Coronary artery (tissue), 2 donors: ENCODE measurements around the gene AS3MT.

Experiments
- DNase-seq: peaks from one replicate; pipeline ENCODE4 v3.0.0-alpha.2; 2017; ENCODE audit warnings: low spot score
- H3K27ac ChIP-seq, 2 donors: fragments of 200-600 bp; sonication (generic); one replicate each; pipeline ENCODE4 v1.5.1; 2016 to 2019
- H3K4me3 ChIP-seq: fragments of 200-600 bp; sonication (generic); 2 replicates; pipeline ENCODE4 v1.5.1; 2016; ENCODE audit warnings: mild to moderate bottlenecking, moderate library complexity
- TF ChIP-seq, protein P1 (sequence below): fragments of 200-600 bp; sonication (generic); IDR thresholded peaks from one replicate; pipeline ENCODE4 v1.5.1; 2019; ENCODE audit warnings: antibody characterized with exemption

The AS3MT gene

DNA sequence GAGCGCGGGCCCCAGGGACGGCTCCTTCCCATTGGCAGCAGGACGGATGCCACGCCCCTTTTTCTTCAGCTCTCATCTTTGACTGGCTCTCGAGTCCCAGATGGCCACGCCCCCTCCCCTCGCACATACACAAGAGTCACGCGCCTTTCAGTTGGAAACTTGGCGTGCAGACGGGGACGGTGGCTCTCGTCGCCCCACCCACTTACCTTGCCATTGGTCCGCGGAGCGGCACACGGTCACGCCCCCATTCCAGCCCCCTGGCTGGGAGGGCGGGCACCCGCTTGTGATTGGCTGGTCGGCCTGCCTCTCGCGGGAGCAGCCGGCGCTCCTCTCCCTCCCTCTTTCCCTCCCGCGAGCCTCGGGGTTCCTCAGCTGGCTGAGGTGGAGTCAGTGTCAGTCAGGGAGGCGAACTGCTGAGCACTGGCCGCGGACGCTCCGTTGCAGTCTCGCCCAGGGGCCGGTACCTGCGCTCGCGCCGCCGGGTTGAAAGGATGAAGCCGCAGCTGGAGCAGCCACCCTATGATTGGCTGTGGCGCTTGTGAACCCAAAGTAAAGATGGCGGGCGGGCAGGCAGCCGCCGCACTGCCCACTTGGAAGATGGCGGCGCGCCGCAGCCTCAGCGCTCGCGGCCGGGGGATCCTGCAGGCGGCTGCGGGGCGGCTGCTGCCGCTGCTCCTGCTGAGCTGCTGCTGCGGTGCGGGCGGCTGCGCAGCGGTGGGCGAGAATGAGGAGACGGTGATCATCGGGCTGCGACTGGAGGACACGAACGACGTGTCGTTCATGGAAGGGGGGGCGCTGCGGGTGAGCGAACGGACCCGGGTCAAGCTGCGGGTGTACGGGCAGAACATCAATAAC is 48.9 kb downstream of the AS3MT start, which contains the start of gene CNNM2:
Gene CNNM2 (plus strand): TSS at position 333 of the 855 bp plus-strand sequence. CDS start 187 bp downstream, at position 520.
- TF ChIP-seq, protein P1, sequence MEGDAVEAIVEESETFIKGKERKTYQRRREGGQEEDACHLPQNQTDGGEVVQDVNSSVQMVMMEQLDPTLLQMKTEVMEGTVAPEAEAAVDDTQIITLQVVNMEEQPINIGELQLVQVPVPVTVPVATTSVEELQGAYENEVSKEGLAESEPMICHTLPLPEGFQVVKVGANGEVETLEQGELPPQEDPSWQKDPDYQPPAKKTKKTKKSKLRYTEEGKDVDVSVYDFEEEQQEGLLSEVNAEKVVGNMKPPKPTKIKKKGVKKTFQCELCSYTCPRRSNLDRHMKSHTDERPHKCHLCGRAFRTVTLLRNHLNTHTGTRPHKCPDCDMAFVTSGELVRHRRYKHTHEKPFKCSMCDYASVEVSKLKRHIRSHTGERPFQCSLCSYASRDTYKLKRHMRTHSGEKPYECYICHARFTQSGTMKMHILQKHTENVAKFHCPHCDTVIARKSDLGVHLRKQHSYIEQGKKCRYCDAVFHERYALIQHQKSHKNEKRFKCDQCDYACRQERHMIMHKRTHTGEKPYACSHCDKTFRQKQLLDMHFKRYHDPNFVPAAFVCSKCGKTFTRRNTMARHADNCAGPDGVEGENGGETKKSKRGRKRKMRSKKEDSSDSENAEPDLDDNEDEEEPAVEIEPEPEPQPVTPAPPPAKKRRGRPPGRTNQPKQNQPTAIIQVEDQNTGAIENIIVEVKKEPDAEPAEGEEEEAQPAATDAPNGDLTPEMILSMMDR: no peak
- peak; percentile 100 for DNase-seq
- H3K4me3 ChIP-seq: peak within 1 kb of the TSS; percentile 96
- H3K27ac ChIP-seq: peak within 1 kb of the TSS; percentile 80 to 94

DNA sequence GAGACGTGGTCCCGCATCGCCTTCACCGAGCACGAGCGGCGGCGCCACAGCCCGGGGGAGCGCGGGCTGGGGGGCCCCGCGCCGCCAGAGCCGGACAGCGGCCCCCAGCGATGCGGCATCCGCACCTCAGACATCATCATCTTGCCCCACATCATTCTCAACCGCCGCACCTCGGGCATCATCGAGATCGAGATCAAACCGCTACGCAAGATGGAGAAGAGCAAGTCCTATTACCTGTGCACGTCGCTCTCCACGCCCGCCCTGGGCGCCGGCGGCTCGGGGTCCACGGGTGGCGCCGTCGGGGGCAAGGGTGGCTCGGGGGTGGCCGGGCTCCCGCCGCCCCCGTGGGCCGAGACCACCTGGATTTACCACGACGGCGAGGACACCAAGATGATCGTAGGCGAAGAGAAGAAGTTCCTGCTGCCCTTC is 49.6 kb downstream of the AS3MT start:
- TF ChIP-seq, protein P1: no peak
- H3K27ac ChIP-seq: peak overlapping the region; percentile 80 to 94
- DNase-seq: no peak

DNA sequence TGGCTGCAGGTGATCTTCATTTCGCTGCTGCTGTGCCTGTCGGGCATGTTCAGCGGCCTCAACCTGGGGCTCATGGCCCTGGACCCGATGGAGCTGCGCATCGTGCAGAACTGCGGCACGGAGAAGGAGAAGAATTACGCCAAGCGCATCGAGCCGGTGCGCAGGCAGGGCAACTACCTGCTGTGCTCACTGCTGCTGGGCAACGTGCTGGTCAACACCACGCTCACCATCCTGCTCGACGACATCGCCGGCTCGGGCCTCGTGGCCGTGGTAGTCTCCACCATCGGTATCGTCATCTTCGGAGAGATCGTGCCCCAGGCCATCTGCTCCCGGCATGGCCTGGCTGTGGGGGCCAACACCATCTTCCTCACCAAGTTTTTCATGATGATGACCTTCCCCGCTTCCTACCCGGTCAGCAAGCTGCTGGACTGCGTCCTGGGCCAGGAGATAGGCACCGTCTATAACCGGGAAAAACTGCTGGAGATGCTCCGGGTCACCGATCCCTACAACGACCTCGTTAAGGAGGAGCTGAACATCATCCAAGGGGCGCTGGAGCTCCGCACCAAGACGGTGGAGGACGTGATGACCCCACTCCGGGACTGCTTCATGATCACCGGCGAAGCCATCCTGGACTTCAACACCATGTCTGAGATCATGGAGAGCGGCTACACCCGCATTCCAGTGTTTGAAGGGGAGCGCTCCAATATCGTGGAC is 50.1 kb downstream of the AS3MT start:
- TF ChIP-seq, protein P1: no peak
- Histone ChIP-seq H3K4me3 (peak overlapping the region; percentile 96), H3K27ac (peak overlapping the region; percentile 80 to 94)
- peak; percentile 81 for DNase-seq

More for the DNA sequence above, 49.6 kb downstream of the AS3MT start:
- H3K4me3 ChIP-seq: peak overlapping the region; percentile 96

DNA sequence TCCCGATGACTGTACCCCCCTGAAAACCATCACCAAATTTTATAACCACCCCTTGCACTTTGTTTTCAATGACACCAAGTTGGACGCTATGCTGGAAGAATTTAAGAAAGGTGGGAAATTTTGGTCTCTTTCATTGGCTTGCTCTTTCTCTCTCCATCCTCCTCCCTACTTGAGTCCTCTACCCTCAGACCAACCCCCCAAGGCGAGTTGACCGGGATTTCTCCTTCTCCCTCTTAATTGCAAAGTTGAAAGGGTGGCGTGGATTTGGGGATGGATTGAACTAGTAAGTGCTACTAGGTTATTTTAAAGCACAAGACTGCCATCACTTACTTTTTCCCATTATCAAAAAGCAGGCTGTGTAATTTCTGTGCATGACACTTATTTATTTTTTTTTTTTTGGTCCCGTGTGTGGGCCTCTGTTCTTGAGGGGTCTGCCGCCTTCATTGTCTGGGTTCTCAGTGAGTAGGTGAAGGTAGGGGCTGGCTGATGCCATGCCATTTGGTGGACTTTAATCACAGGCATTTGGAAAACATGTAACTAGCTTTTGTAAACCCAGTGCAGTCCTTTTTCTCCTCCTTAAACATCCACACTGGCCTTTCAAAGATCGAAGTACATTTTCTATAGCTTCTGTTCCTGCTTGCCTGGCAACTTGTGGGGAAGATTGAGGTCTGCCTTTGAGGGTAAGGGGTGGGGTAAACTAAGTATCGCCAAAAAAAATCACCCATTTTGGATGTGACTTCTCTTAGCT is 50.9 kb downstream of the AS3MT start:
- Histone ChIP-seq H3K27ac (peak overlapping the region in 1 of 2 donors; percentile 94), H3K4me3 (peak overlapping the region; percentile 96)
- DNase-seq: no peak
- TF ChIP-seq, protein P1: no peak

DNA sequence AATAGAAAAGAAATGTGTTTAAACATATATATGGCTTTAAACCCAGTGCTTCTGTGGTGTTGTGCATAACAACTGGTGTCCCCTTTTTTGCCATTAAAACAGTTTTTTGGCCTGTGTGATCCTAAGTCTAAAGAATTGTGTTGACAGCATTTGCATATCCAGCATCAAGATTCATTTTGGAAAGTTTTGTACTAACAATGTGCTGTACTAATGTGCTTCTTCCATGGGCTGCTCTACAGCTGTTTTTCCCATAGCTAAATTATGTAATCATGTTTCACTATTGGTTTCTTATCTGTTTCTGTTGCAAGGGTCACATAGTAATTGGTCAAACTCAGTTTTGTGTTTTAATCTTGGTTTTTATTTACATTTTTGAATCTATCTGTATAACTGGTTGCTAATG is 54.3 kb downstream of the AS3MT start:
- H3K27ac ChIP-seq: peak overlapping the region in 1 of 2 donors; percentile 8
- TF ChIP-seq, protein P1: no peak
- no peak for DNase-seq

DNA sequence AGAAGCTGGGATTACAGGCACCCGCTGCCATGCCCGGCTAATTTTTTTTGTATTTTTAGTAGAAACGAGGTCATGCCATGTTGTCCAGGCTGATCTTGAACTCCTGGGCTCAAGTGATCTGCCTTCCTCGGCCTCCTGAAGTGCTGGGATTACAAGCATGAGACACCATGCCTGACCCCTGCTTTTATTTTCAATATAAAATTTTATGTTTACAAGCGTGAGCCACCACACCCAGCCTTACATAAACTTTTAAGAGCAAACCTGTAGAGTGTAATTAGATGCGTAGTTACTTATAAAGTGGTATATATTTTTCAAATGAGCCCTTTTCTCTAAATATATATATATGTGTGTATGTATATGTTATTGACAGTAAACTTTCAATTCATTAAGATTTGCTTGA is 57.6 kb downstream of the AS3MT start:
- Histone ChIP-seq H3K27ac (no peak overlapping the region), H3K4me3 (no peak overlapping the region)
- TF ChIP-seq, protein P1: no peak
- no peak for DNase-seq

More for the DNA sequence above, 54.3 kb downstream of the AS3MT start:
- peak overlapping the region; percentile 96 for H3K4me3 ChIP-seq
